WERI-Rb-1 (cell line): ENCODE measurements around the gene INSL4.

Experiments
- DNase-seq: peaks from one replicate; pipeline ENCODE4 v3.0.0-alpha.2; 2020
- H3K27ac ChIP-seq: fragments of 250-450 bp; sonication (Bioruptor Pico); 2 replicates; pipeline ENCODE4 v1.5.1; 2020; ENCODE audit warnings: mild to moderate bottlenecking, moderate library complexity
- H3K27me3 ChIP-seq: fragments of 250-450 bp; sonication (Bioruptor Pico); 2 replicates; pipeline ENCODE4 v1.5.1; 2021; ENCODE audit warnings: mild to moderate bottlenecking, low read depth, moderate library complexity; ENCODE audit not compliant: insufficient read depth, severe bottlenecking
- H3K36me3 ChIP-seq: fragments of 250-450 bp; sonication (Bioruptor Pico); 2 replicates; pipeline ENCODE4 v1.5.1; 2020; ENCODE audit warnings: mild to moderate bottlenecking, moderate library complexity
- H3K4me3 ChIP-seq: 2 replicates; pipeline ENCODE4 v1.5.1; 2011; ENCODE audit warnings: low read depth, mild to moderate bottlenecking, control low read depth, low read length
- H3K9me3 ChIP-seq: fragments of 250-450 bp; sonication (Bioruptor Pico); 2 replicates; pipeline ENCODE4 v1.5.1; 2021; ENCODE audit warnings: mild to moderate bottlenecking, moderate library complexity; ENCODE audit not compliant: severe bottlenecking
- TF ChIP-seq, protein P1 (sequence below): IDR thresholded peaks from 2 replicates; pipeline ENCODE4 v1.5.1; 2011; ENCODE audit warnings: low read depth, mild to moderate bottlenecking, control low read depth, inconsistent platforms, low read length

Gene INSL4

DNA sequence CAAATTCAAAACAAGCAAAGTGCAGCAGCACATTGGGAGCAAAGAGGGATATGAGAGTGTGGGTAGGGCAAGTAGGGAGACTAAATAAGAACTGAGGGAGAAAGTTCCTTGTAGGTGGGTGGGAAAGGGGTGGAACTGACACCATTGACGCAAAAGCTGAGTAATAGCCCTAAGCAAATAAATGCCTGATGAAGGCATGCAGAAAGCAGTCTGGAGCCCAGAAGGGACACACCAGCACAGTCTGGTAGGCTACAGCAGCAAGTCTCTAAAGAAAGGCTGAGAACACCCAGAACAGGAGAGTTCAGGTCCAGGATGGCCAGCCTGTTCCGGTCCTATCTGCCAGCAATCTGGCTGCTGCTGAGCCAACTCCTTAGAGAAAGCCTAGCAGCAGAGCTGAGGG is at the start of gene INSL4:
Gene INSL4, plus strand, starts transcription at position 208 of the 400 bp plus-strand sequence. Its CDS starts 105 bp downstream, at position 313.
- Histone ChIP-seq H3K9me3 (no peaks in the 10 kb centered on the region), H3K36me3 (no peaks in the 10 kb centered on the region), H3K4me3 (no peak within 1 kb of the TSS), H3K27me3 (no peaks in the 10 kb centered on the region), H3K27ac (no peak within 1 kb of the TSS)
- TF ChIP-seq, protein P1, sequence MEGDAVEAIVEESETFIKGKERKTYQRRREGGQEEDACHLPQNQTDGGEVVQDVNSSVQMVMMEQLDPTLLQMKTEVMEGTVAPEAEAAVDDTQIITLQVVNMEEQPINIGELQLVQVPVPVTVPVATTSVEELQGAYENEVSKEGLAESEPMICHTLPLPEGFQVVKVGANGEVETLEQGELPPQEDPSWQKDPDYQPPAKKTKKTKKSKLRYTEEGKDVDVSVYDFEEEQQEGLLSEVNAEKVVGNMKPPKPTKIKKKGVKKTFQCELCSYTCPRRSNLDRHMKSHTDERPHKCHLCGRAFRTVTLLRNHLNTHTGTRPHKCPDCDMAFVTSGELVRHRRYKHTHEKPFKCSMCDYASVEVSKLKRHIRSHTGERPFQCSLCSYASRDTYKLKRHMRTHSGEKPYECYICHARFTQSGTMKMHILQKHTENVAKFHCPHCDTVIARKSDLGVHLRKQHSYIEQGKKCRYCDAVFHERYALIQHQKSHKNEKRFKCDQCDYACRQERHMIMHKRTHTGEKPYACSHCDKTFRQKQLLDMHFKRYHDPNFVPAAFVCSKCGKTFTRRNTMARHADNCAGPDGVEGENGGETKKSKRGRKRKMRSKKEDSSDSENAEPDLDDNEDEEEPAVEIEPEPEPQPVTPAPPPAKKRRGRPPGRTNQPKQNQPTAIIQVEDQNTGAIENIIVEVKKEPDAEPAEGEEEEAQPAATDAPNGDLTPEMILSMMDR = no peak
- no peak for DNase-seq

DNA sequence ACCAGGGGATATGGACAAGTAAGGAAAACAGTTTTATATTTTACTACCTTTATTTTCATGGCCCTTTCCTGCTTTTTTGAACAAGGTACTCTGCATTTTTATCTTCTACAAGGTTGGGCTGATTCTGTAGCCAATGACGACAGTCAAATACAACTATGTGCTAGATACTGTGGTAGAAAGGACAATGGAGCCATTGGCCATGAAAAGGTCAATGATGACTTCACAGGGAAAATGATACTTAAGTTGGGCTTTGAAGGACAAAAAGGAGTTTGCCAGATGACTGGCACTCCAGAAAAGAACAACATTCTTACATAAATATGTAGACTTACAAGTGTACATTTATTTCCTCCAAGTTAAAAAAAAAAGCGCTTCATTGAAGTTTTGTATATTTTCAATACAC is 46.4 kb upstream of the INSL4 start:
- no peaks in the 10 kb centered on the region for H3K9me3 ChIP-seq
- no peaks in the 10 kb centered on the region for H3K36me3 ChIP-seq
- DNase-seq = no peak
- no peaks in the 10 kb centered on the region for H3K27me3 ChIP-seq
- no peak overlapping the region for H3K4me3 ChIP-seq
- TF ChIP-seq, protein P1 = no peak
- no peak overlapping the region for H3K27ac ChIP-seq

DNA sequence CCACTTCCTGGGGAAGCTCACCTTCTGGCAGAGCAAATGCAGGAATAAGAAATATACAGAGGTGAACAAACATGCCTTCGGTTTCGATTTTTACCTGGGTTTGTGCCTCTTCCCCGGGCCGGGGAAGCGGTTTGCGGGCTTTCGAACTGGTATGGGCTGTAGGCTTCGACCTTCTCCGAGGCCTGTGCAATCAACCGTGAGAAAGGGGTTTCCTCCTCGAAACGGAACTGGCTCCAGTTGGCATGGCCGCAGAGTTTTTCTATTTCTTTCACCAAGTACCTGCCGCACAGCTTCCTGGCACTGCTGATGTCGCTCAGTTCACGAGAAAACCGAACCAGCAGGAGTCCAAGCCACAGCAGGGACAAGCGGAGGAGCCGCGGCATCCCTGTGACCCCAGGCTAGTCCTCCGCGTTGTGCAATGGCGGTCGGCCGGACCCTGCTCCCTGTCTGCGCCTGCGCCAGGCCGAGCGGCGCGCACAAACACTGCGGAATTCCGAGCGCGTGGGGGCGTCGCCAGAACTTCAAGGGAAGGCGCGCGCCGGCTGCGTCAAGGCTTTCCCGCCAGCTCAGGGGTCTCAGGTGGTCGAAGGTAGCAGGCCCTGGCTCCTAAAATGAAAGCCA is 45.9 kb upstream of the INSL4 start, which contains the start of gene INSL6:
Gene INSL6, minus strand, starts transcription at position 420 of the 621 bp plus-strand sequence. Its CDS starts 37 bp downstream, at position 383.
- no peak within 1 kb of the TSS for H3K27ac ChIP-seq
- no peak within 1 kb of the TSS for H3K4me3 ChIP-seq
- no peak for DNase-seq
- TF ChIP-seq, protein P1 = no peak
- no peaks in the 10 kb centered on the region for H3K9me3 ChIP-seq
- H3K27me3 ChIP-seq = no peaks in the 10 kb centered on the region
- H3K36me3 ChIP-seq = no peaks in the 10 kb centered on the region

DNA sequence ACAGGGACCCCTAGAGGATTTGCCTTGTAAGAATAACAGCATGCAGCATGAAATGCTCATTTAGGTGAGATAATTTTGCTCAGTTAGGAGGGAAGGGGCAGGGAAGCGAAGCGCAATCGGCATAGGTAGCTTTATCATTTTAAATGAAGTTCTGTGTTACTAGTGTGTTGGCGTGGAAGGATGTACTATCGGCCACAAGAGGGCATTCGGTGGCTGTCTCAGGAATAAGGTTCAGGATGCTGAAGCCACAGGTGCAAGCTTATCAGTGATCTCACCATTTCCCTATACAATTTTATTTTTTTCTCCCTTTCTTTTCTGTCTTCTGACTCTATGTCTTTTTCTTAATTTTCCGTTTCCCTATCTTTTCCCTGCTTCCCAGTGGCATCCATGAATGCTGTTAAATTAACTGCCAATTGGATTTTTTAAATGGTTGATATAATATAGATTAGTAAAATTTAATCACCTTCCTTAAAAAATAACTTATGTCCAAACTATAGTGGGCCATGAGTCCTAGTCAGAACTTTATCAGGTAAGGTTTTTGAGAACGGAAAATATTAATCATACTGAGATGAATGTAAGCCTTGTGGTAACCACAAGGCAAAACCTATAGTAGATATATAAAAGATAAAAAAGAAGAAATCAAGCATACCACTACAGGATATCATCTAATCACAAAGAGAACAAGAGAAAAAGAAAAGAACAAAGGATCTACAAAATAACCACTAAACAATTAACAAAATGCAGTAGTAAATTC is 44.6 kb upstream of the INSL4 start:
- TF ChIP-seq, protein P1 = peak; percentile 78
- Histone ChIP-seq H3K9me3 (no peaks in the 10 kb centered on the region), H3K4me3 (no peak overlapping the region), H3K36me3 (no peaks in the 10 kb centered on the region), H3K27me3 (no peaks in the 10 kb centered on the region), H3K27ac (no peak overlapping the region)
- peak; percentile 57 for DNase-seq

DNA sequence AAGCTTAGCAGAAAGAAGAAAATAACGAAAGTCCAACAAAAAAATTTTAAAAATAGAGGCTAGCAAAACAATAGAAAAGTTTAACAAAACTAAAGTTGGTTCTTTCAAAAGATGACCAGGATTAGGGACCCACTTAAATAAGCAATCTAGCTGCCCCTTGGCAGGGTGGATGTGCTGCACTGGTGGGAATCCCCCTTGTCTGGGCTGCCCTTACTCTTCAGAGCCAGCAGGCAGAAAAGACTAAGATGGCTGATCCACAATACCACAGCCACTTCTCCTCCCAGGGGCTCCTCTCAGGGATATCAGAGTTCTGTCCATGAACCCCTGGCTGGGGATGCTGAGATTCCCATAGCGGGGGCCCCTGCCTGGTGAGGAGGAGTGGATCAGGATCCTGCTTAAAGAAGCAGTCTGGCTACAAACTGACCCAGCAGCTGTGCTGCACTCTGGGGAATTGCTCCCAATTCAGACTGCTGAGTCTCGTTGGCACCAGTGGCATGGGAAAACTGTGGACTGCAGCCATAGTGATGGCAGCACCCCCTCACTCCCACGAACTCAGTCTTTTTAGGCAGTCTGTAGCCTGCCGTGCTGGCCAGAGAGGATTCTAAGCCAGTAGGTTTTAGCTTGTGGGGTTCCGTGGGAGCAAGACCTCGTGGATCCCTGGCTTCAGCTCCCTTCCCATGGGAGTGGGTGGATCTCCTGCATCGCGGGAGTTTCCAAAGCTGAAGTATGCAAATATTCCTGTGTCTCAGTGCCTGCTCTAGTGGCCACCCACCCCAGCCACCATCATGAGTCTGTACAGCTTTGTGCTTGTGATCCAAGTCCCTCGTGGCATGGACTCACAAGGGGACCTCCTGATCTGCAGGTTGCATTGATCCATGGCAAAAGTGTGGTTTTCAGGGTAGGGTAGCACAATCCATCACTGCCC is 42.9 kb upstream of the INSL4 start:
- Histone ChIP-seq H3K9me3 (no peaks in the 10 kb centered on the region), H3K36me3 (no peaks in the 10 kb centered on the region), H3K27me3 (no peaks in the 10 kb centered on the region), H3K27ac (no peak overlapping the region), H3K4me3 (no peak overlapping the region)
- DNase-seq = no peak
- TF ChIP-seq, protein P1 = no peak
